PFSK-1 (cell line): ENCODE results near the gene ACAT2.

Experiments
- FOXP2 ChIP-seq: optimal IDR thresholded peaks from 2 replicates; pipeline ENCODE3; 2011; ENCODE audit warnings: borderline replicate concordance, control low read depth, inconsistent platforms; ENCODE audit not compliant: insufficient read depth; ENCODE audit errors: extremely low read length, extremely low read depth
- POLR2AphosphoS5 ChIP-seq: IDR thresholded peaks from 2 replicates; pipeline ENCODE4 v1.6.1; 2012; ENCODE audit warnings: low read depth, mild to moderate bottlenecking, control low read depth, low read length, moderate library complexity
- TF ChIP-seq, protein P1 (sequence below), 2 experiments: IDR thresholded peaks; 2 replicates each; pipeline versions ENCODE4 v1.6.1 to v1.8.0; 2011 to 2012; ENCODE audit warnings: low read depth in 2 of 2, low read length in 2 of 2, control low read depth in 1 of 2, inconsistent platforms in 1 of 2, mild to moderate bottlenecking in 1 of 2, moderate library complexity in 1 of 2; ENCODE audit not compliant: insufficient read depth in 1 of 2

DNA sequence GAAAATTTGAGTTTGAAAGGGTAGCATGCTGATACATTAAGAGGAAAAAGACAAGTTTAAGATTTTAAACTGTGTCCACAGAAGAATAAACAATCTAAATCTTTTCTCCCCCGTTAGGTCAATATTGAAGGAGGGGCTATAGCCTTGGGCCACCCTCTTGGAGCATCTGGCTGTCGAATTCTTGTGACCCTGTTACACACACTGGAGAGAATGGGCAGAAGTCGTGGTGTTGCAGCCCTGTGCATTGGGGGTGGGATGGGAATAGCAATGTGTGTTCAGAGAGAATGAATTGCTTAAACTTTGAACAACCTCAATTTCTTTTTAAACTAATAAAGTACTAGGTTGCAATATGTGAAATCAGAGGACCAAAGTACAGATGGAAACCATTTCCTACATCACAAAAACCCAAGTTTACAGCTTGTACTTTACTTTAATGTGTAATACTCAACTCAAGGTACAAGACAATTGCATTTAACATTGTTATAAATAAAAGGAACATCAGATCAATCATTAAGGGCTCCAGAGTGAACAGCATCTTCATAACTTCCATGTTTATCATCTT lies 16.8 kb downstream of the ACAT2 start:
- TF ChIP-seq, protein P1, sequence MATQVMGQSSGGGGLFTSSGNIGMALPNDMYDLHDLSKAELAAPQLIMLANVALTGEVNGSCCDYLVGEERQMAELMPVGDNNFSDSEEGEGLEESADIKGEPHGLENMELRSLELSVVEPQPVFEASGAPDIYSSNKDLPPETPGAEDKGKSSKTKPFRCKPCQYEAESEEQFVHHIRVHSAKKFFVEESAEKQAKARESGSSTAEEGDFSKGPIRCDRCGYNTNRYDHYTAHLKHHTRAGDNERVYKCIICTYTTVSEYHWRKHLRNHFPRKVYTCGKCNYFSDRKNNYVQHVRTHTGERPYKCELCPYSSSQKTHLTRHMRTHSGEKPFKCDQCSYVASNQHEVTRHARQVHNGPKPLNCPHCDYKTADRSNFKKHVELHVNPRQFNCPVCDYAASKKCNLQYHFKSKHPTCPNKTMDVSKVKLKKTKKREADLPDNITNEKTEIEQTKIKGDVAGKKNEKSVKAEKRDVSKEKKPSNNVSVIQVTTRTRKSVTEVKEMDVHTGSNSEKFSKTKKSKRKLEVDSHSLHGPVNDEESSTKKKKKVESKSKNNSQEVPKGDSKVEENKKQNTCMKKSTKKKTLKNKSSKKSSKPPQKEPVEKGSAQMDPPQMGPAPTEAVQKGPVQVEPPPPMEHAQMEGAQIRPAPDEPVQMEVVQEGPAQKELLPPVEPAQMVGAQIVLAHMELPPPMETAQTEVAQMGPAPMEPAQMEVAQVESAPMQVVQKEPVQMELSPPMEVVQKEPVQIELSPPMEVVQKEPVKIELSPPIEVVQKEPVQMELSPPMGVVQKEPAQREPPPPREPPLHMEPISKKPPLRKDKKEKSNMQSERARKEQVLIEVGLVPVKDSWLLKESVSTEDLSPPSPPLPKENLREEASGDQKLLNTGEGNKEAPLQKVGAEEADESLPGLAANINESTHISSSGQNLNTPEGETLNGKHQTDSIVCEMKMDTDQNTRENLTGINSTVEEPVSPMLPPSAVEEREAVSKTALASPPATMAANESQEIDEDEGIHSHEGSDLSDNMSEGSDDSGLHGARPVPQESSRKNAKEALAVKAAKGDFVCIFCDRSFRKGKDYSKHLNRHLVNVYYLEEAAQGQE (IDR thresholded peaks at IDR 0.05; ENCODE audit: insufficient read depth in 1 of 2, low read depth in 2 of 2, low read length in 2 of 2), result no peak
- TF ChIP-seq FOXP2 (no peak), POLR2AphosphoS5 (no peak; the same call in 1 of the 2 replicates)
